Endothelial cell of umbilical vein (primary cell): ENCODE measurements around the gene SLC12A8.

Source experiments
- CTCF ChIP-seq, 2 donors: IDR thresholded peaks; 1 replicate in 1 of 2; 2 replicates in 1 of 2; pipeline ENCODE4 v1.5.1; 2011; ENCODE audit warnings: low read length in 2 of 2, mild to moderate bottlenecking in 2 of 2, moderate library complexity in 2 of 2, control low read depth in 1 of 2, inconsistent platforms in 1 of 2, low read depth in 1 of 2; ENCODE audit not compliant: insufficient read depth in 1 of 2; ENCODE audit errors: extremely low read depth in 1 of 2
- EZH2 ChIP-seq: IDR thresholded peaks from 2 replicates; pipeline ENCODE4 v1.6.1; 2012; ENCODE audit warnings: borderline replicate concordance, low read depth, mild to moderate bottlenecking, moderate library complexity, low read length, inconsistent platforms; ENCODE audit not compliant: severe bottlenecking
- POLR2A ChIP-seq: IDR thresholded peaks from 2 replicates; pipeline ENCODE4 v1.6.1; 2012; ENCODE audit warnings: low read depth, mild to moderate bottlenecking, control low read depth, low read length
- POLR2AphosphoS5 ChIP-seq: IDR thresholded peaks from 2 replicates; pipeline ENCODE4 v1.6.1; 2012; ENCODE audit warnings: low read depth, mild to moderate bottlenecking, control low read depth, low read length, moderate library complexity; ENCODE audit not compliant: insufficient read depth

- TF ChIP-seq CTCF (IDR thresholded peaks at IDR 0.05; ENCODE audit: extremely low read depth in 1 of 2, insufficient read depth in 1 of 2, low read depth in 1 of 2, low read length in 2 of 2) (no peak), POLR2A (no peak), EZH2 (no peak), POLR2AphosphoS5 (no peak)
These were observed 63.1 kb downstream of the SLC12A8 start for GRCh38 chr3:125149462-125149861.
